ENCODE data around the gene CNTROB. TPM values are rescaled to one million over a fixed set of nuclear protein-coding genes. Genes with fewer than 3 reads are reported as not detected.

Gene CNTROB
- total RNA-seq, 1 donor from 2014 or later: 13.7 TPM

GRCh38 chr17:7885367-7886226 lies 46.4 kb upstream of the CNTROB start:
- H3K4me3 ChIP-seq: peak overlapping the region; percentile 77 to 95
- DNase-seq (ENCODE audit: low spot score in 2 of 2): peak in 1 of 2 donors; percentile 72
- TF ChIP-seq CTCF (IDR thresholded peaks at IDR 0.05): no peak
- peak overlapping the region; percentile 90 to 91 for H3K27ac ChIP-seq
- intact Hi-C loops (cut with DNase I): loop anchor here (2.0 kb wide), 1 partner anchor 51 kb away; the partner anchor contains the start of gene KDM6B
- no peaks in the 10 kb centered on the region for H3K9me3 ChIP-seq
- peaks cover 0 to 5% of the 10 kb centered on the region in 2 donors for H3K36me3 ChIP-seq
- H3K4me1 ChIP-seq: peaks cover 19 to 28% of the 10 kb centered on the region in 2 donors
- no peaks in the 10 kb centered on the region for H3K27me3 ChIP-seq

DNA sequence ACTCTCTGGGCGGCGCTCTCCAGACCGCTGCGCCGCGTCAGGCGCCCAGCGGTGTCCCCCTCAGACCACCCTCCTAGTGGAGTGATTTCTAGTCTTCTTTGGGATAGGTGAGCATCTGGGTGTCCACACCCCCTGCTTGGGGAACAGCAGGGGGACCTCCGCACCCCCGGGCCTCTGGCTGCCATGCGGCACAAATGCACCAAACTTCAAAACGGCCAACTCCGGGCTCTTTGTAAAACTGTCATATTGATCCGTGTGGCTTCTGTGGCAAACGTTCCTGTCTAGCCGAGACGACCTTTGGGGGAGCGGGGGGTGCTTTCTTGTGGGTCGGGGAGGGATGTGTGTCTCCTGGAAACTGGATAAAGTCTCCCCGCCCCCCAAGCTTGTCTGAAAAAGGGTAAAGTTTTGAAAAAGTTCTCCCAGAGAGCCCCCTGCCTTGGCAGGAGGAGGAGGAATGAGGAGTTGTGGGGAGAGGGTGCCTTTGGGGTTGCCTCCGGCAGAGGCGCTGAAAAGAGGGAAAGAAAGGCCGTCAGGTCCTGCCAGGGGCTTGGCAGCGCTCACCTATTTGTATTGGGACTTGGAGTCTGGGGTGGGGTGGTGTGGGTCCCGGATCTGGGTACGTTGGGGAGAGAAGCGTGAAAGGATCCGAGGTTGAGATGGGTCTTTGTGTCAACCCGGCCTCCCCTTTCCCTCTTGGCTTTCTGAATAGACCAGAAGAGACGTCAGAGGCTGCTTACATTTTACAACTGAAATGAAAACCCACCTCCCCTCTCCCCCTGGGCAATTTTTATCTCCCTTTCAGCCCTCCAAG lies 45.6 kb upstream of the CNTROB start:
- no peaks in the 10 kb centered on the region for H3K9me3 ChIP-seq
- H3K4me1 ChIP-seq: peaks cover 19 to 28% of the 10 kb centered on the region in 2 donors
- no peak for DNase-seq (ENCODE audit: low spot score in 2 of 2)
- intact Hi-C loops (cut with DNase I): loop anchor here (1.0 to 2.0 kb wide), 3 partner anchors 29 to 52 kb away; partner anchors contain the start of genes CNTROB, KDM6B and NAA38
- no peaks in the 10 kb centered on the region for H3K27me3 ChIP-seq
- peak overlapping the region; percentile 77 to 95 for H3K4me3 ChIP-seq
- no peak for TF ChIP-seq CTCF (IDR thresholded peaks at IDR 0.05)
- peaks cover 3 to 10% of the 10 kb centered on the region in 2 donors for H3K36me3 ChIP-seq
- H3K27ac ChIP-seq: peak overlapping the region; percentile 90 to 91

- Histone ChIP-seq H3K9me3 (no peaks in the 10 kb centered on the region), H3K36me3 (peaks cover 6 to 16% of the 10 kb centered on the region in 2 donors), H3K27me3 (no peaks in the 10 kb centered on the region), H3K27ac (peak overlapping the region; percentile 90 to 91), H3K4me3 (peak overlapping the region; percentile 77 to 95), H3K4me1 (peaks cover 19 to 28% of the 10 kb centered on the region in 2 donors)
- DNase-seq (ENCODE audit: low spot score in 2 of 2): no peak
- intact Hi-C loops (cut with DNase I): loop anchor here (1.0 to 2.0 kb wide), 3 partner anchors 30 to 52 kb away; partner anchors contain the start of genes CNTROB, KDM6B and NAA38
- TF ChIP-seq CTCF (IDR thresholded peaks at IDR 0.05): no peak
Observed at GRCh38 chr17:7887038-7887481, 44.9 kb upstream of the CNTROB start.

GRCh38 chr17:7887482-7888183 lies 44.4 kb upstream of the CNTROB start:
- intact Hi-C loops (cut with DNase I): loop anchor here (1.0 to 2.0 kb wide), 5 partner anchors 25 to 53 kb away; partner anchors contain the start of genes CNTROB, KDM6B and NAA38

More at GRCh38 chr17:7887482-7888183, 44.4 kb upstream of the CNTROB start:
- Histone ChIP-seq H3K4me3 (peak overlapping the region; percentile 77 to 95), H3K36me3 (peaks cover 6 to 17% of the 10 kb centered on the region in 2 donors), H3K9me3 (no peaks in the 10 kb centered on the region), H3K27ac (peak overlapping the region; percentile 90 to 91), H3K27me3 (no peaks in the 10 kb centered on the region), H3K4me1 (peaks cover 19 to 28% of the 10 kb centered on the region in 2 donors)
- peak; percentile 65 to 95 for DNase-seq (ENCODE audit: low spot score in 2 of 2)
- no peak for TF ChIP-seq CTCF (IDR thresholded peaks at IDR 0.05)
